GM19043 (cell line): Measurements from ENCODE around the gene MATK.
"Not testable (repeated sequence)": the region's sequence is repeated elsewhere in the genome, so short reads cannot be mapped to it uniquely, and the experiment has no call there.

Experiments used
- ATAC-seq: cut with Tn5 transposase; IDR thresholded peaks from one replicate; pipeline ENCODE4 v1.9.1; 2021; ENCODE audit warnings: low read depth; ENCODE audit not compliant: unreplicated experiment

MATK gene

GRCh38 chr19:3757705-3758104 lies 28.5 kb downstream of the MATK start:
- not testable (repeated sequence) for ATAC-seq

GRCh38 chr19:3753631-3754410 lies 32.4 kb downstream of the MATK start:
- ATAC-seq: no peak

GRCh38 chr19:3752492-3752891 lies 33.7 kb downstream of the MATK start:
- no peak for ATAC-seq

- ATAC-seq: no peak
Measured at GRCh38 chr19:3751236-3751635, 34.9 kb downstream of the MATK start.

GRCh38 chr19:3750211-3750610 lies 36.0 kb downstream of the MATK start:
- ATAC-seq: no peak

GRCh38 chr19:3748965-3749364 lies 37.2 kb downstream of the MATK start:
- no peak for ATAC-seq

GRCh38 chr19:3746371-3747056 lies 39.7 kb downstream of the MATK start:
- ATAC-seq: no peak

GRCh38 chr19:3745363-3746045 lies 40.7 kb downstream of the MATK start:
- ATAC-seq: no peak

GRCh38 chr19:3743486-3743885 lies 42.7 kb downstream of the MATK start:
- ATAC-seq: no peak

- no peak for ATAC-seq
Measured at GRCh38 chr19:3740431-3740830, 45.8 kb downstream of the MATK start.

- ATAC-seq: no peak
Measured at GRCh38 chr19:3738477-3739220, 47.5 kb downstream of the MATK start.

GRCh38 chr19:3737487-3738205 lies 48.5 kb downstream of the MATK start:
- no peak for ATAC-seq

- no peak for ATAC-seq
Measured at GRCh38 chr19:3736106-3736724, 50.0 kb downstream of the MATK start.

GRCh38 chr19:3734310-3734600 lies 51.9 kb downstream of the MATK start:
- ATAC-seq: no peak

- no peak for ATAC-seq
Measured at GRCh38 chr19:3733549-3734309, 52.5 kb downstream of the MATK start.

GRCh38 chr19:3732108-3732507 lies 54.1 kb downstream of the MATK start:
- no peak for ATAC-seq

GRCh38 chr19:3730457-3730958 lies 55.7 kb downstream of the MATK start:
- ATAC-seq: no peak
